ENCODE data around the gene PCDHA10.
"Not testable (repeated sequence)": the region's sequence is repeated elsewhere in the genome, so short reads cannot be mapped to it uniquely, and the experiment has no call there.

PCDHA10 gene

DNA sequence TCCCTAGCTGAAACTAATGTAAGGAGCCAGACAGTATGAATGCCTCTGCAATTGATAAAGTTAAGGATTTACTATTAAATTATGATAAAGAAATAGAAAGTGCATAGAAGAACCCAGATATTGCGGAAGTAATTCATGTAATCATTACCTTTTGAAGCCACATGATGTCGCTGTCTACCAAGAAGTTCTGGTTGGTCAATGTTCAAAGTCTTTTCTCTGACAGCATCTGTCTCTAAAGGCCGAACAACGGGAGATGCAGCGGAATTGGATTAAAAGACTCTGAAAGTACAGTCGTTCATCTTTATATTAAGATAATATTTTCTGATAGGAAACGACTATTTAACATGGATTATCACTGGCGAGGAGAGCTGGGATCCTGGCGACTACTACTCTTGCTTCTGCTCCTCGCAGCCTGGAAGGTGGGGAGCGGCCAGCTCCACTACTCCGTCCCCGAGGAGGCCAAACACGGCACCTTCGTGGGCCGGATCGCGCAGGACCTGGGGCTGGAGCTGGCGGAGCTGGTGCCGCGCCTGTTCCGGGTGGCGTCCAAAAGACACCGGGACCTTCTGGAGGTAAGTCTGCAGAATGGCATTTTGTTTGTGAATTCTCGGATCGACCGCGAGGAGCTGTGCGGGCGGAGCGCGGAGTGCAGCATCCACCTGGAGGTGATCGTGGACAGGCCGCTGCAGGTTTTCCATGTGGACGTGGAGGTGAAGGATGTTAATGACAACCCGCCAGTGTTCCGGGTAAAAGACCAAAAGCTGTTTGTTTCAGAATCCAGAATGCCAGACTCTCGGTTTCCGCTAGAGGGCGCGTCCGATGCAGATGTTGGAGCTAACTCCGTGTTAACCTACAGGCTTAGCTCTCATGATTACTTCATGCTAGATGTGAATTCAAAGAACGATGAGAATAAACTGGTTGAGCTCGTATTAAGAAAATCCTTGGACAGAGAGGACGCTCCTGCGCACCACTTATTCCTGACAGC lies 14.4 kb upstream of the PCDHA10 start, which contains the start of gene PCDHA8:
TSS of gene PCDHA8 (plus strand) at position 210 of the 985 bp plus-strand sequence. CDS start at position 345, 135 bp downstream.
- no peak for DNase-seq

DNA sequence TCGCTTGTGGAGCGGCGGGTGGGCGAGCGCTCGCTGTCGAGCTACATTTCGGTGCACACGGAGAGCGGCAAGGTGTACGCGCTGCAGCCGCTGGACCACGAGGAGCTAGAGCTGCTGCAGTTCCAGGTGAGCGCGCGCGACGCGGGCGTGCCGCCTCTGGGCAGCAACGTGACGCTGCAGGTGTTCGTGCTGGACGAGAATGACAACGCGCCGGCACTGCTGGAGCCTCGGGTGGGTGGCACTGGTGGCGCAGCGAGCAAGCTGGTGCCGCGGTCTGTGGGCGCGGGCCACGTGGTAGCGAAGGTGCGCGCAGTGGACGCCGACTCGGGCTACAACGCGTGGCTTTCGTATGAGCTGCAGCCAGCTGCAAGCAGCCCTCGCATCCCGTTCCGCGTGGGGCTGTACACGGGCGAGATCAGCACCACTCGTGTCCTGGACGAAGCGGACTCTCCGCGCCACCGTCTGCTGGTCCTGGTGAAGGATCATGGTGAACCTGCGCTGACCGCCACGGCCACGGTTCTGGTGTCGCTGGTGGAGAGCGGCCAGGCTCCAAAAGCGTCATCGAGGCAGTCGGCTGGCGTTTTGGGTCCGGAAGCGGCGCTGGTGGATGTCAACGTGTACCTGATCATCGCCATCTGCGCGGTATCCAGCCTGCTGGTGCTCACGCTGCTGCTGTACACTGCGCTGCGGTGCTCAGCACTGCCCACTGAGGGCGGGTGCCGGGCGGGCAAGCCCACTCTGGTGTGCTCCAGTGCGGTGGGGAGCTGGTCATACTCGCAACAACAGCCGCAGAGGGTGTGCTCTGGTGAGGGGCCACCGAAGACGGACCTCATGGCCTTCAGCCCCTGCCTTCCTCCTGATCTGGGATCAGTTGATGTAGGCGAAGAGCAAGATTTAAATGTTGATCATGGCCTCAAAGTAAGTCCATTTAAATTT lies 12.6 kb upstream of the PCDHA10 start:
- no peak for DNase-seq

DNA sequence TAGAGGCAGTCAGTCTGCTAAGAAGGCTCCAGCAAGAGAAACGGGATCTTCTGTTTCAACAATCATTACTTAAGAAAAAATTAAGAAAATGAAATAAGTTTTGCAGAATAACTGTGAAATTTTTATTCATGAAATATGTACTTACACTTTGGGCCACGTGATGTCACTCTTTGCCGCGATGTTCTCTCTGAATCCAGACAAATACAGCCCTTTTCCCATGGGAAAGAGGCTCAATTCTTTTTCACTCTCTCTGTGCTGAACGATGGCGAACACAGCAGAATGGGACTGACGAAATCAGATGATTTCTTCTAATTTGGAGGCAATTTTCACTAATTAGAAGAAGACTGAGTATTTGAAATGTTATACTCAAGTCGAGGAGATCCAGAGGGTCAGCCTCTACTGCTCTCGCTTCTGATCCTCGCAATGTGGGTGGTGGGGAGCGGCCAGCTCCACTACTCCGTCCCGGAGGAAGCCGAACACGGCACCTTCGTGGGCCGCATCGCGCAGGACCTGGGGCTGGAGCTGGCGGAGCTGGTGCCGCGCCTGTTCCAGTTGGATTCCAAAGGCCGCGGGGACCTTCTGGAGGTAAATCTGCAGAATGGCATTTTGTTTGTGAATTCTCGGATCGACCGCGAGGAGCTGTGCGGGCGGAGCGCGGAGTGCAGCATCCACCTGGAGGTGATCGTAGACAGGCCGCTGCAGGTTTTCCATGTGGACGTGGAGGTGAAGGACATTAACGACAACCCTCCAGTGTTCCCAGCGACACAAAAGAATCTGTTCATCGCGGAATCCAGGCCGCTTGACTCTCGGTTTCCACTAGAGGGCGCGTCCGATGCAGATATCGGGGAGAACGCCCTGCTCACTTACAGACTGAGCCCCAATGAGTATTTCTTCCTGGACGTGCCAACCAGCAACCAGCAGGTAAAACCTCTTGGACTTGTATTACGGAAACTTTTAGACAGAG lies 7.3 kb upstream of the PCDHA10 start, which contains the start of gene PCDHA9:
TSS of gene PCDHA9 (plus strand) at position 244 of the 964 bp plus-strand sequence. CDS start at position 358, 114 bp downstream.
- not testable (repeated sequence) for DNase-seq

DNA sequence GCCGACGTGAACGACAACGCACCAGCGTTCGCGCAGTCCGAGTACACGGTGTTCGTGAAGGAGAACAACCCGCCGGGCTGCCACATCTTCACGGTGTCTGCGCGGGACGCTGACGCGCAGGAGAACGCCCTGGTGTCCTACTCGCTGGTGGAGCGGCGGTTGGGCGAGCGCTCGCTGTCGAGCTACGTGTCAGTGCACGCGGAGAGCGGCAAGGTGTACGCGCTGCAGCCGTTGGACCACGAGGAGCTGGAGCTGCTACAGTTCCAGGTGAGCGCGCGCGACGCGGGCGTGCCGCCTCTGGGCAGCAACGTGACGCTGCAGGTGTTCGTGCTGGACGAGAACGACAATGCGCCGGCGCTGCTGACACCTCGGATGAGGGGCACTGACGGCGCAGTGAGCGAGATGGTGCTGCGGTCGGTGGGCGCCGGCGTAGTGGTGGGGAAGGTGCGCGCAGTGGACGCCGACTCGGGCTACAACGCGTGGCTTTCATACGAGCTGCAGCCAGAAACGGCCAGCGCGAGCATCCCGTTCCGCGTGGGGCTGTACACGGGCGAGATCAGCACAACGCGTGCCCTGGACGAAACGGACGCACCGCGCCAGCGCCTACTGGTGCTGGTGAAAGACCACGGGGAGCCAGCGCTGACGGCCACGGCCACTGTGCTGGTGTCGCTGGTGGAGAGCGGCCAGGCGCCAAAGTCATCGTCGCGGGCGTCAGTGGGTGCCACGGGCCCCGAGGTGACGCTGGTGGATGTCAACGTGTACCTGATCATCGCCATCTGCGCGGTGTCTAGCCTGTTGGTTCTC lies 5.7 kb upstream of the PCDHA10 start:
- not testable (repeated sequence) for DNase-seq

DNA sequence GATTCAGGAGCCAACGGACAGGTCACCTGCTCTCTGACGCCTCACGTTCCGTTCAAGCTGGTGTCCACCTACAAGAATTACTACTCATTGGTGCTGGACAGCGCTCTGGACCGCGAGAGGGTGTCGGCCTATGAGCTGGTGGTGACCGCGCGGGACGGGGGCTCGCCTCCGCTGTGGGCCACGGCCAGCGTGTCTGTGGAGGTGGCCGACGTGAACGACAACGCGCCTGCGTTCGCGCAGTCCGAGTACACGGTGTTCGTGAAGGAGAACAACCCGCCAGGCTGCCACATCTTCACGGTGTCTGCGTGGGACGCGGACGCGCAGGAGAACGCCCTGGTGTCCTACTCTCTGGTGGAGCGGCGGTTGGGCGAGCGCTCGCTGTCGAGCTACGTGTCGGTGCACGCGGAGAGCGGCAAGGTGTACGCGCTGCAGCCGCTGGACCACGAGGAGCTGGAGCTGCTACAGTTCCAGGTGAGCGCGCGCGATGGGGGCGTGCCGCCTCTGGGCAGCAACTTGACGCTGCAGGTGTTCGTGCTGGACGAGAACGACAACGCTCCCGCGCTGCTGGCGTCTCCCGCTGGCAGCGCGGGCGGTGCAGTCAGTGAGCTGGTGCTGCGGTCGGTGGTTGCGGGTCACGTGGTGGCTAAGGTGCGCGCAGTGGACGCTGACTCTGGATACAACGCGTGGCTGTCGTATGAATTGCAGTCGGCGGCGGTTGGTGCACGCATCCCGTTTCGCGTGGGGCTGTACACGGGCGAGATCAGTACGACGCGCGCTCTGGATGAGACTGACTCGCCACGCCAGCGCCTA lies 1.7 kb downstream of the PCDHA10 start:
- no peak for DNase-seq

DNA sequence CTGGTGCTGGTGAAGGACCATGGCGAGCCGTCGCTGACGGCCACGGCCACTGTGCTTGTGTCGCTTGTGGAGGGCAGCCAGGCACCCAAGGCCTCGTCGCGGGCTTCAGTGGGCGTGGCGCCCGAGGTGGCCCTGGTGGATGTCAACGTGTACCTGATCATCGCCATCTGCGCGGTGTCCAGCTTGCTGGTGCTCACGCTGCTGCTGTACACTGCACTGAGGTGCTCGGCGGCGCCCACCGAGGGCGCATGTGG lies 2.2 kb downstream of the PCDHA10 start:
- no peak for DNase-seq

DNA sequence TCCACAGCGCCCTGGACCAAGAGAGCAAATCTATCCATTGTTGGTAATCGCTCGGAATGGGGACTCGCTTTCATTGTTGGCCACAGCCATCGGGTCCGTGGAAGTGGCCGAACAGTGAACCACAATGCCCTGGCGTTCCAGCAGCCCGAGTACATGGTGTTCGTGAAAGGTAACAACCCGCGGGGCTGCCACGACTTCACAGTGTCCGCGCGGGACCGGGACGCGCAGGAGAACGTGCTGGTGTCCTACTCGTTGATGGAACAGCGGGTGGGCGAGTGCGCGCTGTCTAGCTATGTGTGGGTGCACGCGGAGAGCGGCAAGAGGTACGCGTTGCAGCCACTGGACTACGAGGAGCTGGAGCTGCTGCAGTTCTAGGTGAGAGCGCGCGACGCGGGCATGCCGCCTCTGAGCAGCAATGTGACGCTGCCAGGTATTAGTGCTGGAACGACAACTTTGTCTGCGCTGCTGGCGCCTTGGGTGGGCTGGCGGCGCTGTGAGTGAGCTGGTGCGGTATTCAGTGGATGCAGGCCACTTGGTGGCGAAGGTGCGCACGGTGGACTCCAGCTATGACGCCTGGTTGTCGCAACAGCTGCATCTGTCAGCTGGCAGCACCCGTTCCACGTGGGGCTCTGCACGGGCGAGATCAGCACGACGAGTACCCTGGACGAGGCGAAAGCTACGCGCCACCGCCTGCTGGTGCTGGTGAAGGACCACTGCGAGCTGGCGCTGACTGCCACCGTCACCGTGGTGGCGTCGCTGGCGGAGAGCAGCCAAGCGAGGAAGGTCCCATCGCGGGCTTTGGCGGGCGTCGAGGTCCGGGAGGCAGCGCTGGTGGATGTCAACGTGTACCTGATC lies 7.0 kb downstream of the PCDHA10 start:
- no peak for DNase-seq

DNA sequence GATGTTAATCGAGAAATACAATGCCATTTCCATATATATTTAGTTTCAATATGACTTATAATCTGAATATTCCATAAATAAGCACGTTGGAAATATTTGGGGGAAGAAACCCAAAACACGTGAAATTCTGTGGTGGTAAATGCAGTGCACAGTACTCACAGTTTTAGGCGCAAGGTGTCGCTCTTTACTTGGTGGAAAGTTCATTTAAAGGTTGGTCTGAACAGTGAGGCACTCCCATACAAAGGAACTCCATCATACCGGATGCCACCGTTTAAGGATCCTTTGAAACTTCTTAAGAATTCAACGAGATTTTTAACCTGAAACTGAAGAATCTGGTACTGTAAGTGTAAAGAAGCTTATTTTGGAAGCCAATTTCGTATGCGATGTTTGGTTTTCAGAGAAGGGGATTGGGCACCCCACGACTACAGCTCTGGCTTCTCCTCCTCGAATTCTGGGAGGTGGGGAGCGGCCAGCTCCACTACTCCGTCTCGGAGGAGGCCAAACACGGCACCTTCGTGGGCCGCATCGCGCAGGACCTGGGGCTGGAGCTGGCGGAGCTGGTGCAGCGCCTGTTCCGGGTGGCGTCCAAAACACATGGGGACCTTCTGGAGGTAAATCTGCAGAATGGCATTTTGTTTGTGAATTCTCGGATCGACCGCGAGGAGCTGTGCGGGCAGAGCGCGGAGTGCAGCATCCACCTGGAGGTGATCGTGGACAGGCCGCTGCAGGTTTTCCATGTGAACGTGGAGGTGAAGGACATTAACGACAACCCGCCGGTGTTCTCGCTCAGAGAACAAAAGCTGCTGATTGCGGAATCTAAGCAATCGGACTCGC lies 13.2 kb downstream of the PCDHA10 start, which contains the start of gene PCDHA11:
TSS of gene PCDHA11 (plus strand) at position 237 of the 834 bp plus-strand sequence. CDS start at position 384, 147 bp downstream.
- DNase-seq = no peak

DNA sequence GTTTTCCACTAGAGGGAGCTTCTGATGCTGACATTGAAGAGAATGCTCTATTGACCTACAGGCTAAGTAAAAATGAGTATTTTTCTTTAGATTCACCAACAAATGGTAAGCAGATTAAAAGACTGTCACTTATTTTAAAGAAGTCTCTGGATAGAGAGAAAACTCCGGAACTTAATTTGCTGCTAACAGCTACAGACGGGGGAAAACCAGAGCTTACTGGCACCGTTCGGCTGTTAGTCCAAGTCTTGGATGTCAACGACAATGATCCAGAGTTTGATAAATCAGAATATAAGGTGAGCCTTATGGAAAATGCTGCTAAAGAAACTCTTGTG lies 13.8 kb downstream of the PCDHA10 start:
- DNase-seq = no peak

DNA sequence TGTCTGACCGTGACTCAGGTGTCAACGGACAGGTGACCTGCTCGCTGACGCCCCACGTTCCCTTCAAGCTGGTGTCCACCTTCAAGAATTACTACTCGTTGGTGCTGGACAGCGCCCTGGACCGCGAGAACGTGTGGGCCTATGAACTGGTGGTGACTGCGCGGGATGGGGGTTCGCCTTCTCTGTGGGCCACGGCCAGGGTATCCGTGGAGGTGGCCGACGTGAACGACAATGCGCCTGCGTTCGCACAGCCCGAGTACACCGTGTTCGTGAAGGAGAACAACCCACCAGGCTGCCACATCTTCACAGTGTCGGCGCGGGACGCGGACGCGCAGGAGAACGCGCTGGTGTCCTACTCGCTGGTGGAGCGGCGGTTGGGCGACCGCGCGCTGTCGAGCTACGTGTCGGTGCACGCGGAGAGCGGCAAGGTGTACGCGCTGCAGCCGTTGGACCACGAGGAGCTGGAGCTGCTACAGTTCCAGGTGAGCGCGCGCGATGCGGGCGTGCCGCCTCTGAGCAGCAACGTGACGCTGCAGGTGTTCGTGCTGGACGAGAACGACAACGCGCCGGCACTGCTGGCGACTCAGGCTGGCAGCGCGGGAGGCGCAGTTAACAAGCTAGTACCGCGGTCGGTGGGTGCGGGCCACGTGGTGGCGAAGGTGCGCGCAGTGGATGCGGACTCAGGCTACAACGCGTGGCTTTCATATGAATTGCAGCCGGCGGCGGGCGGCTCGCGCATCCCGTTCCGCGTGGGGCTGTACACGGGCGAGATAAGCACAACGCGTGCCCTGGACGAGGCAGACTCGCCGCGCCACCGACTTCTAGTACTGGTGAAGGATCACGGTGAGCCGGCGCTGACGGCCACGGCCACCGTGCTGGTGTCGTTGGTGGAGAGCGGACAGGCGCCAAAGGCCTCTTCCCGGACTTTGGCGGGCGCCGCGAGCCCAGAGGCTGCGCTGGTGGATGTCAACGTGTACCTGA lies 14.8 kb downstream of the PCDHA10 start:
- no peak for DNase-seq

DNA sequence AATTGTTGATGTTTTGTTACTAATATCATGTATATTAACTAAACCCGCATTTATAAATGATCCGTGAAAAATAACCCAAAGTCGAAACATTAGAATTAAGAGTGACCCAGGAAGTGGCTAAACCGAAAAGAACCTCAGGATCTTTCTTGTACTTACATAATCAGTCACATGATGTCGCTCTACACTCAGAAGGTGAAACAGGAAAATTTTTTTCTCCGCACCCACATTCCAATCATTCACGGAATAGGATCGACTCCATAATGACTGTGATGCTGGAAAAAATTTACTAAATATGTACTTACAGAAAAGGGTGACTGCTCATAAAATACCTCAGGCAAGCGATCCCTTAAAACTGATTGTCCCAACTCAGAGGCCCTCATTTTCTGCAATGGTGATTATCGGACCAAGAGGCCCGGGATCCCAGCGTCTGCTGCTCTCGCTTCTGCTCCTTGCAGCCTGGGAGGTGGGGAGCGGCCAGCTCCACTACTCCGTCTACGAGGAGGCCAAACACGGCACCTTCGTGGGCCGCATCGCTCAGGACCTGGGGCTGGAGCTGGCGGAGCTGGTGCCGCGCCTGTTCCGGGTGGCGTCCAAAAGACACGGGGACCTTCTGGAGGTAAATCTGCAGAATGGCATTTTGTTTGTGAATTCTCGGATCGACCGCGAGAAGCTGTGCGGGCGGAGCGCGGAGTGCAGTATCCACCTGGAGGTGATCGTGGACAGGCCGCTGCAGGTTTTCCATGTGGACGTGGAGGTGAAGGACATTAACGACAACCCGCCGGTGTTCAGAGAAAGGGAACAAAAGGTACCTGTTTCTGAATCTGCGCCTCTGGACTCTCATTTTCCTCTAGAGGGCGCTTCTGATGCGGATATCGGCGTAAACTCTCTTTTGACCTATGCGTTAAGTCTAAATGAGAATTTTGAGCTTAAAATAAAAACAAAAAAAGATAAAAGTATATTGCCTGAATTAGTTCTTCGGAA lies 19.7 kb downstream of the PCDHA10 start, which contains the start of gene PCDHA12:
TSS of gene PCDHA12 (plus strand) at position 224 of the 981 bp plus-strand sequence. CDS start at position 389, 165 bp downstream.
- DNase-seq = no peak

DNA sequence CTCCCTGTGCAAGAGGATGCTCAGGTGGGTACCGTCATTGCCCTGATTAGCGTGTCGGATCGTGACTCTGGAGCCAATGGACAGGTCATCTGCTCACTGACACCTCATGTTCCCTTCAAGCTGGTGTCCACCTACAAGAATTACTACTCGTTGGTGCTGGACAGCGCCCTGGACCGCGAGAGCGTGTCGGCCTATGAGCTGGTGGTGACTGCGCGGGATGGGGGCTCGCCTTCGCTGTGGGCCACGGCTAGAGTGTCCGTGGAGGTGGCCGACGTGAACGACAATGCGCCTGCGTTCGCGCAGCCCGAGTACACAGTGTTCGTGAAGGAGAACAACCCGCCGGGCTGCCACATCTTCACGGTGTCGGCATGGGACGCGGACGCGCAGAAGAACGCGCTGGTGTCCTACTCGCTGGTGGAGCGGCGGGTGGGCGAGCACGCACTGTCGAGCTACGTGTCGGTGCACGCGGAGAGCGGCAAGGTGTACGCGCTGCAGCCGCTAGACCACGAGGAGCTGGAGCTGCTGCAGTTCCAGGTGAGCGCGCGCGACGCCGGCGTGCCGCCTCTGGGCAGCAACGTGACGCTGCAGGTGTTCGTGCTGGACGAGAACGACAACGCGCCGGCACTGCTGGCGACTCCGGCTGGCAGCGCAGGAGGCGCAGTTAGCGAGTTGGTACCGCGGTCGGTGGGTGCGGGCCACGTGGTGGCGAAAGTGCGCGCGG lies 21.0 kb downstream of the PCDHA10 start:
- DNase-seq = not testable (repeated sequence)

DNA sequence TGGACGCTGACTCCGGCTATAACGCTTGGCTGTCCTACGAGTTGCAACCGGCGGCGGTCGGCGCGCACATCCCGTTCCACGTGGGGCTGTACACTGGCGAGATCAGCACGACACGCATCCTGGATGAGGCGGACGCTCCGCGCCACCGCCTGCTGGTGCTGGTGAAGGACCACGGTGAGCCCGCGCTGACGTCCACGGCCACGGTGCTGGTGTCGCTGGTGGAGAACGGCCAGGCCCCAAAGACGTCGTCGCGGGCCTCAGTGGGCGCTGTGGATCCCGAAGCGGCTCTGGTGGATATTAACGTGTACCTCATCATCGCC lies 21.5 kb downstream of the PCDHA10 start:
- DNase-seq = no peak

DNA sequence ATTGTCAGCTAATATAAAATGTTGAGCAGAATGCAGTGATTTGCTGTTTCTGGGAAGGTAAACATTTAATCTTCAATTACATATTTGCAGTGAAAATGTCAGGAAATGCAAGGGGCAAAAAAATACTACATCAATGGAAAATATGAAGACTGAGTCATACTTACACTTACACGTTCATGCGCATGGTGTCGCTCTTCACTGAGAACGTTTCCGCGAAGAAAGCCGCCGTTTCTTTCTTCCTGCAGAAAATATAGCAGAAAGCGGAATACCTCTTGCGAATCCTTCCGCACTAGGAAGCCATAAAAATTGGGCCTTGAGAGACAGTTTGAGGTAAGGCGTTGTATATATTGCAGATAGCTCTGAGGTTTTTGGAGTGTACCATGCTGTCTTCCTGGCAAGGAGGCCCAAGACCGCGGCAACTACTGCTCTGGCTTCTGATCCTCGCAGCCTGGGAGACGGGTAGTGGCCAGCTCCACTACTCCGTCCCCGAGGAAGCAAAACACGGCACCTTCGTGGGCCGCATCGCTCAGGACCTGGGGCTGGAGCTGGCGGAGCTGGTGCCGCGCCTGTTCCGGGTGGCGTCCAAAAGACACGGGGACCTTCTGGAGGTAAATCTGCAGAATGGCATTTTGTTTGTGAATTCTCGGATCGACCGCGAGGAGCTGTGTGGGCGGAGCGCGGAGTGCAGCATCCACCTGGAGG lies 26.3 kb downstream of the PCDHA10 start, which contains the start of gene PCDHA13:
TSS of gene PCDHA13 (plus strand) at position 236 of the 702 bp plus-strand sequence. CDS start at position 381, 145 bp downstream.
- no peak for DNase-seq

DNA sequence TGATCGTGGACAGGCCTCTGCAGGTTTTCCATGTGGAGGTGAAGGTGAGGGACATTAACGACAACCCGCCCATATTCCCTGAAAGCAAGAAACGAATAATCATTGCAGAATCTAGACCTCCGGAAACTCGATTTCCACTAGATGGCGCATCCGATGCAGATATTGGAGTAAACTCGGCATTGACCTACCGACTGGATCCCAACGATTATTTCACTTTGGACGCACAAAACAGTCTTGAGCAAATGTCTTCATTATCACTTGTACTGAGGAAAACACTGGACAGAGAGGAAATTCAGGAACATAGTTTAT lies 26.8 kb downstream of the PCDHA10 start:
- DNase-seq = no peak

Data from central memory CD4-positive, alpha-beta T cell (primary cell).